Breast epithelium (tissue), 3 donors: ENCODE data around the gene C1QL1.

ENCODE experiments used
- CTCF ChIP-seq, 3 donors: fragments of 450-650 bp; IDR thresholded peaks; one replicate each; pipeline ENCODE4 v1.5.1; 2016 to 2017; ENCODE audit warnings: antibody characterized with exemption in 3 of 3, mild to moderate bottlenecking in 3 of 3, moderate library complexity in 3 of 3
- POLR2A ChIP-seq: fragments of 450-650 bp; IDR thresholded peaks from one replicate; pipeline ENCODE4 v1.6.1; 2016; ENCODE audit warnings: antibody characterized with exemption, mild to moderate bottlenecking, moderate library complexity
- POLR2AphosphoS5 ChIP-seq, 3 donors: sonication (generic); formaldehyde crosslinking; IDR thresholded peaks; one replicate each; pipeline ENCODE4 v1.6.1; 2017; ENCODE audit warnings: antibody characterized with exemption in 3 of 3

- TF ChIP-seq CTCF (IDR thresholded peaks at IDR 0.05) (no peak), POLR2AphosphoS5 (IDR thresholded peaks at IDR 0.05) (no peak), POLR2A (no peak)
Measured at GRCh38 chr17:45003877-45004276, 35.8 kb upstream of the C1QL1 start.
